Endodermal cell (in vitro differentiated cells): ENCODE data around the gene CD46. TPM values are rescaled to one million over a fixed set of nuclear protein-coding genes. Genes with fewer than 3 reads are reported as not detected.
"Not testable (repeated sequence)": the region's sequence is repeated elsewhere in the genome, so short reads cannot be mapped to it uniquely, and the experiment has no call there.

Experiments
- DNase-seq: peaks from one replicate; pipeline ENCODE4 v3.0.0-alpha.2; 2017
- H3K27ac ChIP-seq: 2 replicates; pipeline ENCODE4 v1.5.1; 2013; ENCODE audit warnings: mild to moderate bottlenecking, low read depth, low read length, moderate library complexity
- H3K27me3 ChIP-seq: 2 replicates; pipeline ENCODE4 v1.6.1; 2013; ENCODE audit warnings: mild to moderate bottlenecking, low read length, moderate library complexity; ENCODE audit not compliant: insufficient read depth, control insufficient read depth, poor library complexity, severe bottlenecking
- H3K36me3 ChIP-seq: 2 replicates; pipeline ENCODE4 v1.7.0; 2013; ENCODE audit warnings: mild to moderate bottlenecking, low read length, moderate library complexity; ENCODE audit not compliant: control insufficient read depth, insufficient read depth
- H3K4me1 ChIP-seq: one replicate; pipeline ENCODE4 v1.7.0; 2013; ENCODE audit warnings: low read length; ENCODE audit not compliant: control insufficient read depth, insufficient read depth
- H3K4me3 ChIP-seq: 2 replicates; pipeline ENCODE4 v1.5.1; 2013; ENCODE audit warnings: mild to moderate bottlenecking, low read length, moderate library complexity
- H3K9ac ChIP-seq: 2 replicates; pipeline ENCODE4 v1.6.1; 2013; ENCODE audit warnings: mild to moderate bottlenecking, low read length, moderate library complexity; ENCODE audit not compliant: poor library complexity, severe bottlenecking; ENCODE audit errors: extremely low read depth
- H3K9me3 ChIP-seq: 2 replicates; pipeline ENCODE4 v1.6.1; 2013; ENCODE audit warnings: mild to moderate bottlenecking, low read length, moderate library complexity; ENCODE audit not compliant: control insufficient read depth
- H3K27ac Mint-ChIP-seq: 2 replicates; pipeline ENCODE4 v1.8.0; 2020; ENCODE audit warnings: mixed read lengths
- H3K27me3 Mint-ChIP-seq: 2 replicates; pipeline ENCODE4 v1.8.0; 2021; ENCODE audit warnings: mild to moderate bottlenecking, mixed read lengths; ENCODE audit not compliant: insufficient read depth
- H3K36me3 Mint-ChIP-seq: 2 replicates; pipeline ENCODE4 v1.8.0; 2020; ENCODE audit warnings: low read depth, mixed read lengths
- H3K4me1 Mint-ChIP-seq: 2 replicates; pipeline ENCODE4 v1.8.0; 2020; ENCODE audit warnings: mixed read lengths
- H3K4me3 Mint-ChIP-seq: 2 replicates; pipeline ENCODE4 v1.8.0; 2020; ENCODE audit warnings: mild to moderate bottlenecking, moderate library complexity, mixed read lengths
- H3K9me3 Mint-ChIP-seq: 2 replicates; pipeline ENCODE4 v1.8.0; 2020; ENCODE audit warnings: mild to moderate bottlenecking, mixed read lengths
- WGBS, 2 experiments: methylation state at CpG; one replicate each; pipeline versions ENCODE4 v1.1.5 to v1.1.7; 2013; ENCODE audit warnings: missing lambda C conversion rate in 2 of 2, mixed read lengths in 1 of 2; ENCODE audit not compliant: insufficient coverage in 1 of 2, insufficient read length in 1 of 2; 5-methylcytosine and 5-hydroxymethylcytosine counted together
- total RNA-seq, 2 donors: library from RNA; stranded (reverse); fragmentation: NEBNext Ultra II Directional in 1 of 2; extraction: Animal tissue kit (Norgen Biotek cat#: 25700) in 1 of 2; gene quantifications; 2 replicates in 1 of 2; 3 replicates in 1 of 2; pipeline ENCODE4 v1.2.1, GENCODE V29; 2021
- TF ChIP-seq, protein P1 (sequence below): fragments of 200-600 bp; sonication (generic); conservative IDR thresholded peaks from 2 replicates; pipeline ENCODE4 v1.5.0; 2021; ENCODE audit warnings: antibody characterized with exemption, mild to moderate bottlenecking

The CD46 gene
- total RNA-seq, 2 donors from 2014 or later = 132 to 135 TPM

- not testable (repeated sequence) for H3K4me3 Mint-ChIP-seq, H3K4me1 ChIP-seq, H3K27me3 Mint-ChIP-seq, H3K9me3 ChIP-seq, H3K27me3 ChIP-seq, H3K4me3 ChIP-seq, H3K9ac ChIP-seq, H3K27ac Mint-ChIP-seq, DNase-seq, H3K27ac ChIP-seq, H3K36me3 ChIP-seq, H3K36me3 Mint-ChIP-seq, H3K4me1 Mint-ChIP-seq
- 89 to 99% methylated on average over 6 to 8 of the region's 8 CpGs for WGBS, 2 experiments
- H3K9me3 Mint-ChIP-seq = peaks cover 27% of the 10 kb centered on the region
Measured at GRCh38 chr1:207737503-207738157, 14.2 kb upstream of the CD46 start.

DNA sequence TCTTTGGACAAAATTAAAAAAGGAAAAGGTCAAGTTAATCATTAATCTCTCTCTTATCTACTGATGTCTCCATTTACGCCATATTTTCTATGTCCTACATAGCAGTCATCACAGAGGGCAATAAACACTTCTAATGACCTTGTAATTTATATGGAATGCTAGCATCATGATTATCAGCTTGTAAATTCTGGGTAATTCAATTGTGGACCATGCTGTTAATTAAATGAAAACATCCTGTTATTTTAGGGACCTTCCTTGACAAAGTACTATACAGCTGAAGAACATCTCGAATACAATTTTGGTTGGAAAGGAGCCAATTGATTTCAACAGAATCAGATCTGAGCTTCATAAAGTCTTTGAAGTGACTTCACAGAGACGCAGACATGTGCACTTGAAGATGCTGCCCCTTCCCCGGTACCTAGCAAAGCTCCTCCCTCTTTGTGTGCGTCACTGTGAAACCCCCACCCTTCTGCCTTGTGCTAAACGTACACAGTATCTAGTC is 13.6 kb upstream of the CD46 start:
- H3K4me1 Mint-ChIP-seq, H3K9me3 ChIP-seq, H3K4me3 Mint-ChIP-seq, H3K4me1 ChIP-seq, H3K27ac ChIP-seq, H3K36me3 ChIP-seq, H3K9ac ChIP-seq, H3K27ac Mint-ChIP-seq, H3K4me3 ChIP-seq, H3K27me3 ChIP-seq, H3K36me3 Mint-ChIP-seq, H3K27me3 Mint-ChIP-seq, DNase-seq: not testable (repeated sequence)
- 90 to 95% methylated on average over 2 to 5 of the region's 6 CpGs for WGBS, 2 experiments
- H3K9me3 Mint-ChIP-seq = peaks cover 31% of the 10 kb centered on the region

DNA sequence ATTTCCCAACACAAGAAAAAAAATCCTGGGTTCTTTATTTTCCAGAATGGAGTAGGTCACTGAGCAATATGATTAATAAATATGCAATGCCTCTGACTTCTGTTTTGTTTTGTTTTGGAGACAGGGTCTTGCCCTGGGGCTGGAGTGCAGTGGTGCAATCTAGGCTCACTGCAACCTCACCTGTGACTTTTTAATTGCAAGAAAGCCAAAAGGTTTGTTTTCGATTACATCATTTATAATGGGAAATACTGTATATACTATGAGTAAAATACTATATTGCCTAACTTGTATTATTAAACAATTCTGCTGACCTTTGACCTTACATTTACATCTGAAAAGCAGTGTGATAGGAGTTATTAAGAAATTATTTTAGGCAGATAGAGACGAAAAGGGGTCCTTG is 11.6 kb upstream of the CD46 start:
- Histone ChIP-seq H3K4me3 (no peak overlapping the region), H3K27ac (no peak overlapping the region), H3K9ac (no peak overlapping the region), H3K4me1 (no peaks in the 10 kb centered on the region), H3K36me3 (no peaks in the 10 kb centered on the region), H3K27me3 (no peaks in the 10 kb centered on the region), H3K9me3 (no peaks in the 10 kb centered on the region)
- H3K36me3 Mint-ChIP-seq = no peaks in the 10 kb centered on the region
- 80 to 83% methylated on average over 1 of the region's 2 CpGs for WGBS, 2 experiments
- H3K9me3 Mint-ChIP-seq = peaks cover 27% of the 10 kb centered on the region
- H3K27me3 Mint-ChIP-seq = no peaks in the 10 kb centered on the region
- no peak overlapping the region for H3K27ac Mint-ChIP-seq
- peaks cover 1% of the 10 kb centered on the region for H3K4me1 Mint-ChIP-seq
- TF ChIP-seq, protein P1, sequence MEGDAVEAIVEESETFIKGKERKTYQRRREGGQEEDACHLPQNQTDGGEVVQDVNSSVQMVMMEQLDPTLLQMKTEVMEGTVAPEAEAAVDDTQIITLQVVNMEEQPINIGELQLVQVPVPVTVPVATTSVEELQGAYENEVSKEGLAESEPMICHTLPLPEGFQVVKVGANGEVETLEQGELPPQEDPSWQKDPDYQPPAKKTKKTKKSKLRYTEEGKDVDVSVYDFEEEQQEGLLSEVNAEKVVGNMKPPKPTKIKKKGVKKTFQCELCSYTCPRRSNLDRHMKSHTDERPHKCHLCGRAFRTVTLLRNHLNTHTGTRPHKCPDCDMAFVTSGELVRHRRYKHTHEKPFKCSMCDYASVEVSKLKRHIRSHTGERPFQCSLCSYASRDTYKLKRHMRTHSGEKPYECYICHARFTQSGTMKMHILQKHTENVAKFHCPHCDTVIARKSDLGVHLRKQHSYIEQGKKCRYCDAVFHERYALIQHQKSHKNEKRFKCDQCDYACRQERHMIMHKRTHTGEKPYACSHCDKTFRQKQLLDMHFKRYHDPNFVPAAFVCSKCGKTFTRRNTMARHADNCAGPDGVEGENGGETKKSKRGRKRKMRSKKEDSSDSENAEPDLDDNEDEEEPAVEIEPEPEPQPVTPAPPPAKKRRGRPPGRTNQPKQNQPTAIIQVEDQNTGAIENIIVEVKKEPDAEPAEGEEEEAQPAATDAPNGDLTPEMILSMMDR = no peak
- no peak for DNase-seq
- no peak overlapping the region for H3K4me3 Mint-ChIP-seq

DNA sequence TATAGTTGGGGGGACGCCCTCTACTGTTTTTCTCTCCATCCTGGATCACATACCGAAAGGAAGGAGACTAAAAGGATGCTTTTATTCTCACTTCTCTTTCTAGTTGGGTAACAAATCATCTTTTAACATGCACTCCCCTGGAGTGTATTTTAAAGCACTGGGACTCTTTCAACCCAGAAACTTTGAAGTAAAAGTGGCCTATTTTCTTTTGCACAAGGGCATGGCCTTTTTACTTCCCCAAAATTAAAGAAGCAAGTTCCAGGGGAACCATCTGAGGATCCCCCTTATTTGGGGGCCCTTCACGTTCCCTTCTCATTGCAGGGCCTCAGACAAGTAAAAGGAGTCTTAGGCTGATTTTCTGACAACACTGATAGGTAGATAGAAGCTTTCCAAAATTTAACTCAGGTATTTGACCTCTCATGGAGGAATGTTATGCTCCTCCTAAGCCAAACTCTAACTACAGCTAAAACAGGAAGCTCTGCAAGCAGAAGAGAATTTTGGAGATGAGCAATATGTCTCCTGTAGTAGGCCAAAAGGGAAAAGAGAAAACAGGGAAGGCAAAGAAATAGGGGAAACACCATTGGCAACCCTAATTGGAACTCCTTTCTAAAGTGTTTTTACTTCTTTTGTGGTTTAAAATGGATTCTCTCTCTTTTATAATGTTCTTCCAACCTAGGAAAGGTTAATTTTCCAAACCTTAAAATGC is 8.9 kb upstream of the CD46 start:
- Histone ChIP-seq H3K4me3 (no peak overlapping the region), H3K36me3 (no peaks in the 10 kb centered on the region), H3K27ac (no peak overlapping the region), H3K9me3 (no peaks in the 10 kb centered on the region), H3K27me3 (no peaks in the 10 kb centered on the region), H3K9ac (no peak overlapping the region), H3K4me1 (no peaks in the 10 kb centered on the region)
- Mint-ChIP-seq H3K9me3 (peaks cover 22% of the 10 kb centered on the region), H3K4me3 (no peak overlapping the region), H3K27me3 (no peaks in the 10 kb centered on the region), H3K27ac (no peak overlapping the region), H3K4me1 (peaks cover 10% of the 10 kb centered on the region), H3K36me3 (no peaks in the 10 kb centered on the region)
- 85 to 93% methylated on average over 2 to 3 of the region's 3 CpGs for WGBS, 2 experiments
- DNase-seq = no peak
- TF ChIP-seq, protein P1 = no peak
